Renal cortex interstitium (tissue), 11 donors: ENCODE results near the gene CSRP3. TPM values are rescaled to one million over a fixed set of nuclear protein-coding genes. Genes with fewer than 3 reads are reported as not detected.
"Not testable (repeated sequence)": the region's sequence is repeated elsewhere in the genome, so short reads cannot be mapped to it uniquely, and the experiment has no call there.

Experiments
- DNase-seq, 11 donors: peaks; one replicate each; pipeline ENCODE4 v3.0.0-alpha.2; 2013; ENCODE audit warnings: low read depth in 9 of 11, low spot score in 4 of 11; ENCODE audit errors: extremely low read depth in 1 of 11
- polyA plus RNA-seq, 3 donors: library from polyadenylated mRNA; unstranded; fragments of 120-200 nt; gene quantifications; one replicate each; pipeline ENCODE4 v1.2.1, GENCODE V29; 2013; ENCODE audit not compliant: insufficient read length in 3 of 3

Gene CSRP3
- polyA plus RNA-seq, 3 donors, result 0.29 TPM; not detected in 2

GRCh38 chr11:19161651-19162050, 40.1 kb downstream of the CSRP3 start:
- DNase-seq, result no peak

GRCh38 chr11:19160847-19161246, 40.9 kb downstream of the CSRP3 start:
- no peak for DNase-seq

GRCh38 chr11:19156892-19157291, 44.9 kb downstream of the CSRP3 start:
- DNase-seq, result no peak

GRCh38 chr11:19145319-19145718, 56.5 kb downstream of the CSRP3 start:
- DNase-seq, result no peak

- not testable (repeated sequence) for DNase-seq
Observed at GRCh38 chr11:19136884-19137283, 64.9 kb downstream of the CSRP3 start.

GRCh38 chr11:19134004-19134403, 67.8 kb downstream of the CSRP3 start:
- no peak for DNase-seq

Other genes starting within 250 kb of the CSRP3 start
- not detected for gene MRGPRX2, start 141.3 kb downstream of the CSRP3 start, polyA plus RNA-seq
- 10 to 100 TPM; 15.8 to 19.1 (median 18.2) TPM for gene ZDHHC13, start 84.8 kb downstream of the CSRP3 start, polyA plus RNA-seq
- 1 to 10 TPM; 7.4 to 9.3 (median 8.0) TPM for gene E2F8, start 39.0 kb upstream of the CSRP3 start, polyA plus RNA-seq